Measurements from ENCODE around the gene SPDYE6.
"Not testable (repeated sequence)": the region's sequence is repeated elsewhere in the genome, so short reads cannot be mapped to it uniquely, and the experiment has no call there.

Gene SPDYE6

DNA sequence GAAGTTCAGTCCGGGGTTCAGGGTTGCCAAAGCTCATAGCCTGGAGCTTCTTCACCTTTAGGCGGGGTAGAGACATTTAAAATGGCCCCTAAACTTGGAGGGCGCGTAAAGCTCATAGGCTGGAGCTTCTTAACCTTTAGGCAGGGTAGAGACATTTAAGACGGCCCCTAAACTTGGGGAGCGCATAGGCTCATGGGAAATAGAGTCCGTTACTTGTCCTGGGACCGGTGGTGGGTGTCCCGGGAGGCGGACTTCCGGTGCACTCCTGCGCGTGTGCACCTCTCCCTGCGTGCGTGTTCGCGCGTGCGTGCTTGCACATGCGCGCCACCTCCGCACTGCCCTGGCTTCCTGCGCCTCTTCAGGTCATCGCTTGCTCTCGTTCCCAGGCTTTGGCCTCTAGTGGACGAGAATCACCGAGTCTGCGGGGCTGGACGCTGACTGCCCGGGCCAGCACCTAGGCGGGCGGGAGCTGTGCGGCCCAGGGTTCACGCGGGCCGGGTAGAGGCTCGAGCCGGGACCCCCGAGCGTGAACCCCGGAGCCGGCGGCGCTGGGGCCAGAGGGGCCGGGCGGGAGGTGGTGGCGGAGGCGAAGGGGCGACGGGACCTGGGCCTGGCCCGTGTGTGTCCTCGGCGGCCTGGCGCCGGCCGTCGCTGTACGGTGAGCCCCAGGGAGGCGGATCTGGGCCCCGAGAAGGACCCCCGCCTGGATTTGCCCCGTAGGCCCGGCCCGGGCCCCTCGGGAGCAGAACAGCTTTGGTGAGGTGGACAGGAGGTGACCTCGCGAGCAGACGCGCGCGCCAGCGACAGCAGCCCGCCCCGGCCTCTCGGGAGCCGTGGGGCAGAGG lies 7.5 kb upstream of the SPDYE6 start:
- DNase-seq = peak; percentile 89 to 94

DNA sequence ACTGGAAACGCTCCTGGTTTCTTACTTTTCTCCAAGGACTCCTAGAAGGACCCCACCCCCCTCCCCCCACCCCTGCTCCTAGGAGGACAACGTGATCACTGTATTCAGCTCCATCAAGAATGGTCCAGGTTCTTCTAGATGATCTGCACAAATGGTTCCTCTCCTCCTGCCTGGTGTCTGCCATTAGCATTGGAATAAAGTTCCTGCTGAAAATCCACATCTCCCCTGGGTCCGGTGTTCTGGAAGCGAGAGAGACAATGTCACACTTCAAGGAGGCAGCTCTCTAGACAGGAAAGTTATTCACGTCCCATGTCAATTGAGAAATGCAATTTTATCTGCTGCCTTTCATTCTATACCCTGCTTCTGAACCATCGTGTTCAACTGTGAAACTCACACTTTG lies 9.3 kb downstream of the SPDYE6 start:
- not testable (repeated sequence) for DNase-seq

DNA sequence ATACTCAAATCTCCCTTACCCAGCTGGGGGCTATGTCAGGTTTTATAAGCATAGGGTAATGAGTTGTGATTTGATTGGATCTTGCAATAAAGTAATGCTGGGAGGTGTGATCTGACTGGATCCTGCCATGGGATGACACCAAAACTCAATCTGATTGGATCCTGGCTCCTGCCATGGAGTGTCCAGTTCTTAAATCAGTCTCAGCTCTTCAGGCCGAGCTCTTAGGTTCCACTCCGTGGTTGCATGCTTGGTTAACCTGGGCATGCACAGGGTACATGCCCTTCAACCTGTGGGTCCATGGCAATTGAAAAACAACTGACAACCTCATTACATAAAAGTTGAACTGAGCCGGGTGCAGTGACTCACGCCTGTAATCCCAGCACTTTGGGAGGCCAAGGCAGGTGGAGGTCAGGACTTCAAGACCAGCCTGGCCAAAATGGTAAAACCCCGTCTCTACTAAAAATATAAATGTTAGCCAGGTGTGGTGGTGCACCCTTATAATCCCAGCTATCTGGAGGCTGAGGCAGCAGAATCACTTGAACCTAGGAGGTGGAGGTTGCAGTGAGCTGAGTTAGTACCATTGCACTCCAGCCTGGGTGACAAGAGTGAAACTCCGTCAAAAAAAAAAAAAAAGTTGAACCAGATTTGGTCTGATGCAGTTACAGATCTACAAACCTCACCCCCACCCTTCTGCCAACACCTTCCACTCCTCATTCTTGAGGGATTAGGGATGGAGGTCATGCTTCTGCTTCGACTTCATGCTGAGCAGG lies 15.5 kb downstream of the SPDYE6 start:
- DNase-seq = not testable (repeated sequence)

DNA sequence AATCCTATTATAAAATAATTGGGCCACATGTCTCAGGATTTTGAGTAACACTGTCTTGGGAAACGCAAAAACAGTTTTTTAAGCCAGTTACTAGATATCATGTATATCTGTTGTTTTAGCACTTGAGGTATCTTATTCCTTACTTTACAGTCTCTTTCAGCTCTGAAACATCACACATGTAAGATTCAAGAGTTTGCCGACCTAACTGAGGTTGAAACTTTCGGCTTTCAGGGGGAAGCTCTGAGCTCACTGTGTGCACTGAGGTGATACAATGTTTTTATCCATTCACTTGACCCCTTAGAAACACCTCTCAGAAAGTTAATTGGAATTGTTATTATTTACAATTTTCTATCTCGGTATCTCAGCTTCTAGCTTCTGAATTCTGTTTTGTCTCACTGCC lies 18.8 kb downstream of the SPDYE6 start:
- not testable (repeated sequence) for DNase-seq

DNA sequence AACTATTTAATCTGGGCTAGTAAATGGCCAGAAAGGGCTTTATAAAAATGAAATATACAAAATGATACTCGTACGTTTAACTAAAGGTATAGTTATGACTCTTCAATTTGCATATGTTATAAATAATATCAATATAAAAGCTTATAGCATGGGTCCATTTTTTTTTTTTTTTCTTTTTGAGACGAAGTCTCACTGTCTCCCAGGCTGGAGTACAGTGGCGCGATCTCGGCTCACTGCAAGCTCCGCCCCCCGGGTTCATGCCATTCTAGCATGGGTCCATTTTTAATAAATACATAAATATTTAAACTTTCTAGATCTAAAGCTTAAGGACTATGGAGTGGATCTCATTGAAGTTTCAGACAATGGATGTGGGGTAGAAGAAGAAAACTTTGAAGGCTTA lies 19.2 kb downstream of the SPDYE6 start:
- DNase-seq = not testable (repeated sequence)

DNA sequence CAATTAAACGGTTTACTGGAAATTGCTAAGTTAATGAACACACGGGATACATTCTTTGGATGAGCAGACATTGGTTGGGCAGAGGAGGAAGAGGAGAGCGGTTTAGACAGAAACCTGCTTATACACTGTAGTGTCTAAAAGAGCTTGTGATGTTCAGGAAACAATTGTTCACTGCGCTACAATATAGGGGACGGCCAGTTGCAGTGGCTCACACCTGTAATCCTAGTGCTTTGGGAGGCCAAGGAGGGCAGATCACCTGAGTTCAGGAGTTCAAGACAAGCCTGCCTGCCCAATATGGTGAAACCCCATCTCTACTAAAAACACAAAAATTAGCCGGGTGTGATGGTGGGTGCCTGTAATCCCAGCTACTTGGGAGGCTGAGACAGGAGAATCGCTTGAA lies 20.7 kb downstream of the SPDYE6 start:
- not testable (repeated sequence) for DNase-seq

DNA sequence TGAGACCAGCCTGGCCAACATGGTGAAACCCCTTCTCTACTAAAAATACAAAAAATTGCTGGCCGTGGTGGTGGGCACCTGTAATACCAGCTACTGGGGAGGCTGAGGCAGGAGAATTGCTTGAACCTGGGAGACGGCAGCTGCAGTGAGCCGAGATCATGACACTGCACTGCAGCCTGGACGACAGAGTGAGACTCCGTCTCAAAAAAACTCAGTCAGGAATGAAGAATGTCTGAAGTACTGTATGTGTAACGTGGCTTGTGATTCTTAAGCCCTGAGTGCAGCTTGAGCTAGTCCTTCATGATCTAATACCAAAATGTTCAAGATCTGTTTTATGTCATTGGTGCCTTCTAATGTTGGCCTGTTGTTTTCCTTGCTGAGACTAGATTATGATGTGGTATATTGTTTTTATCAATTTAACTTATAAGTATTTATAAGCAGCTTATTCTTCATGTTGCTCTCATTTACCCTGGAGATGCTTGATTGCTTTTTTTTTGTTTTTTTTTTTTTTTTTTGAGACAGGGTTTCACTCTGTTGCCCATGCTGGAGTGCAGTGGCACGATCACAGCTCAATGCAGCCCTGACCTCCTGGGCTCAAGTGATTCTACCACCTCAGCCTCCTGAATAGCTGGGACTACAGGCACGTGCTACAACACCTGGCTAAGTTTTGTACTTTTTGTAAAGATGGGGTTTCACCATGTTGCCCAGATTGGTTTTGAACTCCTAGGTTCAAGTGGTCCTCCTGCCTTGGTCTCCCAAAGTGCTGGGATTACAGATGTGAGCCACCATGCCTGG lies 25.4 kb downstream of the SPDYE6 start:
- DNase-seq = not testable (repeated sequence)

DNA sequence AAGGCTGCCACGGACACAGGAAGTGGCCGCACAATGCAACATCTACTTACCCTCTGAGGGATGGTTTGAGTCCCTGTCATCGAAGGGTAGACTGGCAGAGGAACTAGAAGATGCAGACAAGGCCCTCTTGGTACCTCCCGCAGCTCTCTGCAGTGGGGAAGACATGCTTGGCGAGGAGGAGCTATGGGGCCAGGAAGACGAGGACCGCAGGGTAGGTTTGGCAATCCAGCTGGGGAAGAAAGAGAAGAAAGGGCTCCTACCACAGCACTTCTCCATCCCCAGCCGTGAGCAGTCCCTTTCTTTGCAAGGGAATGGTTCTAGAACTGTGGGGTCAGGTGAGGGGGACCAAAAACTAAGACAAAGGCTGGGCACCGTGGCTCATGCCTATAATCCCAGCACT lies 26.9 kb downstream of the SPDYE6 start:
- not testable (repeated sequence) for DNase-seq

DNA sequence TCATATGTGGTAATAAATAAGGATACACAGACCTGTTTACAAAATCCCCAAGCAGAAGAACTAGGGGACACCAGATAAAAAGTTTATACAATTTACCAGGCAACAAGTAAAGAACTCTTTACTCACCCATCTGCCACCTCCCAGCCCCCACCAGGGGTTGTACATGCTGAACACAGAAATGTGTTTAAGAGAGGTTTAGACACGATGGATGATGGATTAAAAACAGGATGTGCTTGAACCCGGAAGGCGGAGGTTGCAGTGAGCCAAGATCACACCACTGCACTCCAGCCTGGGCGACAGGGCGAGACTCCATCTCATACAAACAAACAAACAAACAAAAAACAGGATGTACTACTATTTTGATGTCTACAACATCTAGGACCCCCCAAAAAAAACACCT lies 27.4 kb downstream of the SPDYE6 start:
- DNase-seq = not testable (repeated sequence)

DNA sequence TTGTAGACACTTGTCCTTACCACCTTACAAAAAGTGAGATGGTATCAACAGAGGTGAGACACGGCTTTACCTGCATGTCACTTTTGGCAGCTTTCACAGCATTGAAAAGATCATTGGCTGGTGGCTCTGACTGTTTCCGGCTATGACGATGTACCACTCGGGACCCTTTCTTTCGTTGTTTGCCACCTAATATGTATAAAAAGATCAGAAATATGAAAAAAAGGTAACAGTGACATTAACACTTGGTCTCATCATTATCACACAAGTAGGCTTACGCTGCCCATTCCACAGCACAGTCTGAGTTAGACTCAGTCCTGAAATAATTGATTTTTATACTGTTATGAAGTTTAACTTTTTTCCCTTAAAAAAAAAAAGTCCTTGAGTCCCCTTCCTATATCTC lies 29.1 kb downstream of the SPDYE6 start:
- not testable (repeated sequence) for DNase-seq

DNA sequence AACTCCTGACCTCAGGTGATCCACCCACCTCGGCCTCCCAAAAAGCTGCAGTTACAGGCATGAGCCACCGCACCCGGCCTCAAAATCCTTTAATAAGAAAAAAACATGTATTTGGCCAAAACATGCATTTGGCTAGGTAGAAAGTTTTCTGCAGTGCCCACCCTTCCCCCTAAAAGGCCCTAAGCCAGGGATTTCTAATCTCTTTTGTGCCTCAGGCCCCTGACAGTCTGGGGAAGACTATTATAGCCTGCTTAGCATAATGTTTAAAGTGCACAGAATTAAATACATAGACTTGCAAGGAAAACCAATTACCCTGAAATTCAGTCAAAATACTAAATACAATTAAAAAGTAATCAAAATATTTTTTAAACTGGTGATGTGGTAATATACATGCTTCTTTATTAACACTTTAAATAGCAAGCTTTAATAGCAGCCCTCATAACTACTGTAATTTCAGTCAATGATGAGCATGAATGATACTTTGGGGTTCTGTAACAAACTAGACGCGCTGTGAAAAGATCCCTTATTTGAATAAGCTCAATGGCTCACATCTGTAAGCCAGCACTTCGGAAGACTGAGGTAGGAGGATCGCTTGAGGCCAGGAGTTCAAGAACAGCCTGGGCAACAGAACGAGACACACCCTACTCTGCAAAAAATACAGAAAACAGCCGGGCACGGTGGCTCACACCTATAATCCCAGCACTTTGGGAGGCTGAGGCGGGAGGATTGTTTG lies 29.9 kb downstream of the SPDYE6 start:
- DNase-seq = no peak

DNA sequence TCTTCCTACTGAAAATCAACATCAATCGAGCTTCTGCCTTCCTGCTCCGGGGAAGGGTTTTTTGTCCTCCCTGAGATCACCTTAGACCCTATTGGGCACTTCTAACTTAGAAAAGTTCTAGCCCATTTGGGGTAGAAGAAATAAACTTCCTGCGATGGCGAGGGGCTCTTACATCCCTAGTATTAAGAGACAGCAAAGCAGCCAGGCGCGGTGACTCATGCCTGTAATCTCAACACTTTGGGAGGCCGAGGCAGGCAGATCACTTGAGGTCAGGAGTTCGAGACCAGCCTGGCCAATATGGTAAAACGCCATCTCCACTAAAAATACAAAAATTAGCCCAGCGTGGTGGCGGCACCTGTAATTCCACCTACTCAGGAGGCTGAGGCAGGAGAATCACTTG lies 31.1 kb downstream of the SPDYE6 start:
- not testable (repeated sequence) for DNase-seq

DNA sequence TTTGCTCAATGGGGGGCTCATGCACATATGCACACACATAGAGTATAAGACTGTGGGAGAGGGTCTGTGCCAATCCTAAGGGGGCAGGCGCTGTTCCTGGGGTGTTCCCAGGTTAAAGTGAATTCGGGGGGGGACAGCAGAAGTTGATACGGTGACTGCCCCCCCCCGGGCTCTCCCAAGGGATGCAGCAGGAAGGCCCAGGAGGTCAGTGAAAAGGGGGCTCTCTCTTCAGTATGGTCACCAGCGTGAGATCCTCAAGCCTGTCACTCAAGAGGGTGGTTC lies 32.4 kb downstream of the SPDYE6 start:
- DNase-seq = no peak

DNA sequence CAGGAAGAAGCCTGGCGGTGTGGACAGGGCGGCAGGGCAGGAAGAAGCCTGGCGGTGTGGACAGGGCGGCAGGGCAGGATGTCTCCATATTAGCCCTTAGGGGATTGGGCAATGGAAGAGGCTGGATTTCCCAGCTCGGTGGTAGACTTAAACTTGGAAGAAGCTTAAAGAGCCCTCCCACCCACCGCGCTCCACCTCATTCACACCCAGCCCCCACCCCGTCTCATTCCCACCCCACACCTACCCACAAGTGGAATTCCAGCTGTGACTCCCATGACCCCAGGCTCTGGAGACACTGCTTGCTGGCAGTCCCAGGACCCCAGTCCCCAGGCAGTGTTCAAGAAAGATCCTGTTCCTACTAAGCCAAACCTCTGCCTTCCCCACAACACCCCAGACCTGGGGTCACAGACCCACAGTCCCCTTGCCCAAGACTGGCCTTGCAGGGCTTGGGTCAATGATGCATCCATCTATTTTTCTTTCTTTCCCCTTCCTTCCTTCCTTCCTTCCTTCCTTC lies 34.0 kb downstream of the SPDYE6 start:
- no peak for DNase-seq

DNA sequence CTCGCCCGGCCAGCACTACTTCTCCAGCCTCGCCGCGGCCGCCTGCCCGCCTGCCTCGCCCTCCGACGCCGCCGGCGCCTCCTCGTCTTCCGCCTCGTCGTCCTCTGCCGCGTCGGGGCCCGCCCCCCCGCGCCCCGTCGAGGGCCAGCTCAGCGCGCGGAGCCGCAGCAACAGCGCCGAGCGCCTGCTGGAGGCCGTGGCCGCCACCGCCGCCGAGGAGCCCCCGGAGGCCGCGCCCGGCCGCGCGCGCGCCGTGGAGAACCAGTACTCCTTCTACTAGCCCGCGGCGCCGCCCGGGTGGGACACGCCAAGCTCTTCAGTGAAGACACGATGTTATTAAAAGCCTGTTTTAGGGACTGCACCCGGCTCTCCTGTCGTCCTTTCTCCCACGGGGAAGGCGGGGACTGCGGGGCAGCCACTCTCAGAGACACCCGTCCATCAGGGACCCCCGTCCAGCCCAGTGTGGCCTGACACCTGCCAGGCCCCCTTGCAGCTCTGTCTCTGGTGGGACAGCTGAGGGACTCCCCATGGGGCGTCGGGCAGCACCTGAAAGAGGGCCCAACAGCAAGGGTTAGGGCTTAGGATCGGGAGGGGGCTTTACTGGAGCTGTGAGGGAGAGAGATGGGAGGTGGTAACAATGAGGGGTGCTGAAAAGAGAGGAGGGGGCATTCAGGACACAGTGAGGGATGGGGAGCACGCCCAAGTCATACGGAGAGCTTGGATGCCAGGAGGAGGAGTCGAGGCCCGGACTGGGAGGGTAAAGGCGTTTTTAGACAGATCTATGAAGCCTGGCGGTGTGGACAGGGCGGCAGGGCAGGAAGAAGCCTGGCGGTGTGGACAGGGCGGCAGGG lies 34.7 kb downstream of the SPDYE6 start:
- peak in 1 of 2 experiments; percentile 35 for DNase-seq

DNA sequence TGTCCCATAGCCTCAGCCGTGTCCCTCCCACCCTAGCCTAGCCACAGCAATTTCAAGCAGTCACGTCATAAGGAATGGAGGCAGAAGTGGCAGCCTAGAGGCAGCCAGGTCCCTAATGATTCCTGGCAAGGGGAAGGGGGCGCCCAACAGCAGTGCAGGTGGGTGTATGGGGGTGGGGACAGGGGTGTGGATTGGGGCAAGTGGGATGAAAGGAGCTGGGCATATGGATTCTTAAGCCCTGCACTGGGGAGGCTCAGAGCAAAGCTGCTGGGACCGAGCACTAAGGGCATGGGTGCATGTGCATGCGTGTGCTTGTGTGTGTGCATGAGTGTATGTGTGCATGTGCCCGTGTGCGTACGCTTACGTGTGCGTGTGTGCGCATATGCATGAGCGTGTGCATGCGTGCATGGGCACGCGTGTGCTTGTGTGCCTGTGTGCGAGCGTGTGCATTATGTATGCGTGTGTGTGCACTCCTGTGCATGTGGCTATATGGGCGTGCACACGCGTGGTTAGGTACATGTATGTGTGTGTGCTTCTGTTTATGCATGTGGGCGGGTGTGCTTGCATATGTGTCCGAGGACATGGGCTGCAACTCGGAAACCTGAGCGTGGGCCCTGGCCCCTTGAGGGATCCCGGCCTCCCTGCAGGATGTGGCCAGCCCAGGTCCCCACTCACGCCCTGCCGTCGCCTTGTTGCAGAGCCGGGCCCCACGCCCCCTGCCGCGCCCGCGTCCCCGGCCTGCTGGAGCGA lies 35.5 kb downstream of the SPDYE6 start:
- DNase-seq = no peak

DNA sequence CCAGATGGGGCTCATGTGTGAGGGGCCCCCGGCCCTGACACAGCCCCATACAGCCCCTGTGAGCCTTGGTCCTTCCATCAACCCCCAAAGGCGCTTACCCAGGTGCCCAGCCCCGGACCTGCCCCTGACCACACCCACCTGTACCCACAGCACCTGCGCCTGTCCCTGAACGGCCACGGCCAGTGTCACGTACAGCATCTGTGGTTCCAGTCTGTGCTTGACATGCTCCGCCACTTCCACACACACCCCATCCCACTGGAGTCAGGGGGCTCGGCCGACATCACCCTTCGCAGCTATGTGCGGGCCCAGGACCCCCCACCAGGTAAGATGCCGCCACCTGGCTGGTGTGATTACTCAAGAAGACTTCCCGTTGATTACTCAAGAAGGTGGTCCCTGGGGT lies 36.1 kb downstream of the SPDYE6 start:
- DNase-seq = no peak

DNA sequence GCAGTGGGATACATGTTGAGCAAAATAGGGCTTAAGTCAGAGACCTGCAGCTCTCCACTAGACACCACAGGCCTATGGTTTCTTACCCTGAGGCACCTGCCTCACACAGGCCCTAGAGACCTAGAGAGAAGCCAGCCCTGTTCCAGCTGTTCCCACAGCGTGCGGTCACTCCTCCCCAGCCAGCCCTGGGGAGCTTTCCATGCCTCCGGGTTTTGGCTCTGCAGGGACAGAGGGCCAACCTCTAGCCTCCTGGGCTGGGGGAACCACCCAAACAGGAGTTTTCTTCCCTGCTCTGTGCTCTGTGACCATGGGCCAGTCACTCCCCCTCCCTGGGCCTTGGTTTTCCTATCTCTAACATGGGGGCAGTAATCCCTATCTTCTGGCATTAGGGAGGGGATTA lies 36.6 kb downstream of the SPDYE6 start:
- no peak for DNase-seq

DNA sequence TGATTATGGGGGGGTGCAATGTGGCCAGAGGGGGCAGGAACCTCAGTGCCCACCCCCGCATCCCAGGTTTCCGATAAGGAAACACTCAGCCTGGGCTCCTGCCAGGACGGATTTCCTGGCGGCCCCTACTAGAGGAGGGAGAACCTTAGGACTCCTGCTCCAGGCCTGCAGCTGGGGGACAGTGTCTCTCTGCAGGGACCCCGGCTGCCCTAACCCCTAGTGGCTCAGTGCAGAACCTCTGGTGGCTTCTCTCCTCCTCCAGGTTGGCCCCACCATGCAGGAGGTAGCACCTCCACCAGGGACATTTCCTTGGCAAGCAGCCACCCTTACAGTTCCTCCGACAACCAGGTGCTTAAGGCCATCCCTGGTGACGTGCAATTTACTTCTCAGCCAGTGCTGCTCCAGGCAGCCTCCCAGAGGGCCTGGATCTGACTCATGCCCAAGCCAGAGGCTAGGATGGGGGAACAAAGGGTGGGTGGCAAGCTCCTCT lies 37.7 kb downstream of the SPDYE6 start:
- no peak for DNase-seq

DNA sequence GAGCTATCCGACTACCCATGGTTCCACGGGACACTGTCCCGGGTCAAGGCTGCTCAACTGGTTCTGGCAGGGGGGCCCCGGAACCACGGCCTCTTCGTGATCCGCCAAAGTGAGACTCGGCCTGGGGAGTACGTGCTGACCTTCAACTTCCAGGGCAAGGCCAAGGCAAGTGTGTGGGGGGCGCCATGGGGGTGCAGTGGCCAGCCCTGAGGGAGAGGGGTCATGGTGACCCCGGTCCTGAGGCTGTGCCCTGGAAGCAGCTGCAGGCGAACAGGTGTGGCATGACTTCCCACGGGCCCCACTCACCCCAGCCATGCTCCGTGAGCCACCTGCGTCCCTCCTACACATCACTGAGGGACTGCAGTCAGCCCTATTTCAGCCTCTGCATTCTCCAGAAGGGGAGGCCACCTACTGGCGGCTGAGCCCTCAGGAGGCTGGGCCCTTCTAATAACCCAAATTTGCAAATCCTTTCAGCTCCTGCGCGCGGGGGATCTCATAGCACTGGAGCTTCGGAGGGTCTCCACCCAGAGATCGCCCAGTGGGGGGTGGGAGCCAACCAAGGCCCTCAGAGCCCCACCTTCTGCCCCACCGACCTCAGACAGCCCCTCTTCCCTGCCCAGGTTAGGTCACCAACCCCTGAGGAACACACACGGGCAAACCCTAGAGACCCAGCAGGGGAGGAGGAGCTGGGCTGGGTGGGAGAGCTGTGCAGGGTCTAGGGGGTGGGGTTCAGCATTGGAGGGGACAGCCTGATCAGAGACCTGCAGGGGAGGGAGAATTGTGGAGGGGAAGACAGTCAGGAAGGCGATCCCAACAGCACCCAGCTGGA lies 38.8 kb downstream of the SPDYE6 start:
- DNase-seq = no peak
